ENCODE measurements around the gene PEX14. TPM values are rescaled to one million over a fixed set of nuclear protein-coding genes. Genes with fewer than 3 reads are reported as not detected.

PEX14 gene
- total RNA-seq, 1 donor from 2014 or later: 9.2 TPM

- no peak for DNase-seq
Measured at GRCh38 chr1:10620776-10621175, 146.0 kb downstream of the PEX14 start.

GRCh38 chr1:10621906-10622305 lies 147.2 kb downstream of the PEX14 start:
- DNase-seq: no peak

GRCh38 chr1:10622910-10623685 lies 148.3 kb downstream of the PEX14 start:
- no peak for DNase-seq

- DNase-seq: no peak
Measured at GRCh38 chr1:10623686-10624145, 149.0 kb downstream of the PEX14 start.

GRCh38 chr1:10624256-10625050 lies 149.7 kb downstream of the PEX14 start:
- no peak for DNase-seq

GRCh38 chr1:10625076-10625475 lies 150.3 kb downstream of the PEX14 start:
- no peak for DNase-seq

GRCh38 chr1:10625554-10625953 lies 150.8 kb downstream of the PEX14 start:
- DNase-seq: no peak

- no peak for DNase-seq
Measured at GRCh38 chr1:10626131-10626731, 151.5 kb downstream of the PEX14 start.

- no peak for DNase-seq
Measured at GRCh38 chr1:10626791-10627410, 152.2 kb downstream of the PEX14 start.

GRCh38 chr1:10628685-10629084 lies 153.9 kb downstream of the PEX14 start:
- no peak for DNase-seq

- no peak for DNase-seq
Measured at GRCh38 chr1:10629091-10629815, 154.5 kb downstream of the PEX14 start.

GRCh38 chr1:10629816-10630571 lies 155.2 kb downstream of the PEX14 start:
- no peak for DNase-seq

- DNase-seq: no peak
Measured at GRCh38 chr1:10630661-10631120, 155.9 kb downstream of the PEX14 start.

- DNase-seq: no peak
Measured at GRCh38 chr1:10631121-10631810, 156.5 kb downstream of the PEX14 start.

GRCh38 chr1:10631811-10632593 lies 157.3 kb downstream of the PEX14 start:
- DNase-seq: no peak

- no peak for DNase-seq
Measured at GRCh38 chr1:10632691-10633090, 157.9 kb downstream of the PEX14 start.

- DNase-seq: no peak
Measured at GRCh38 chr1:10633416-10633815, 158.7 kb downstream of the PEX14 start.

- DNase-seq: no peak
Measured at GRCh38 chr1:10634075-10634427, 159.3 kb downstream of the PEX14 start.

- no peak for DNase-seq
Measured at GRCh38 chr1:10634428-10635084, 159.8 kb downstream of the PEX14 start.
